ENCODE data around the gene EPC1. TPM values are rescaled to one million over a fixed set of nuclear protein-coding genes. Genes with fewer than 3 reads are reported as not detected.
"Not testable (repeated sequence)": the region's sequence is repeated elsewhere in the genome, so short reads cannot be mapped to it uniquely, and the experiment has no call there.

Gene EPC1
- total and polyA plus RNA-seq, 10 of the 15 experiments (the other 5 are each of a cell fraction or from before 2014, with no cell fraction given) = 6.8 to 59.2 (median 19.4) TPM

DNA sequence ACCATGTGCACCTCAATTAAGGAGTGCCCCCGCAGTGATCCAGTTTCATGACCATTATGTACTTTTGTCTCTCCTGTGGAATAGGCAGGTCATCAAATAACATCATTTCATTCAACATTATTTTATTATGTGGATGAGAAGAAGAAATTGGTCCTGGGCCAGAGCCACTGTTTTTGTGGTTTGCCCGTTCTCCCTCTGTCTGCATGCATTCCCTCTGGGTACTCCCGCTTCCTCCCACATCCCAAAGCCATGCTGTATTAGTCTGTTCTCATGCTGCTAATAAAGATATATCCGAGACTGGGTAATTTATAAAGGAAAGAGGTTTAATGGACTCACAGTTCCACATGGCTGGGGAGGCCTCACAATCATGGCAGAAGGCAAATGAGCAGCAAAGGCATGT, 124.6 kb downstream of the EPC1 start:
- H3K4me2 ChIP-seq (ENCODE audit: control insufficient read depth, insufficient read depth); CTCF ChIA-PET; in situ Hi-C loops (cut with MboI); BruUV-seq (replicated peaks); RAD21 ChIA-PET (ENCODE audit: unreplicated experiment); ATAC-seq; H3K36me3 ChIP-seq (ENCODE audit: control insufficient read depth in 2 of 2, insufficient read depth in 2 of 2, low read length in 1 of 2); H3K4me1 ChIP-seq (ENCODE audit: control insufficient read depth, insufficient read depth, low read length); H3K9me3 ChIP-seq (replicated peaks; ENCODE audit: control insufficient read depth, insufficient read depth, low read length); H3K27me3 ChIP-seq (replicated peaks in 1 of 2; ENCODE audit: control insufficient read depth in 2 of 2, insufficient read depth in 2 of 2, low read length in 1 of 2); FAIRE-seq; H3K4me3 ChIP-seq; DNase-seq (ENCODE audit: low read depth, low spot score); H2AFZ ChIP-seq (ENCODE audit: control insufficient read depth, low read depth, low read length); H4K20me1 ChIP-seq (ENCODE audit: control insufficient read depth, insufficient read depth); intact Hi-C loops (cut with micrococcal nuclease; ENCODE audit: unreplicated experiment); H3K79me2 ChIP-seq (ENCODE audit: control insufficient read depth, insufficient read depth, low read length); H3K9ac ChIP-seq (ENCODE audit: control insufficient read depth, insufficient read depth, low read length); H3K27ac ChIP-seq (ENCODE audit: control insufficient read depth, insufficient read depth): not testable (repeated sequence)
- SMC1A ChIA-PET (ENCODE audit: uncharacterized antibody, unreplicated experiment) = interaction anchor here (0.5 kb wide), 1 partner anchor 78 kb away, joined by 3 read pairs; no protein-coding TSS in a partner anchor
- POLR2A ChIA-PET = interaction anchor here (0.6 kb wide), 1 partner anchor 9 kb away, joined by 3 read pairs; no protein-coding TSS in a partner anchor
- WGBS (ENCODE audit: insufficient coverage, insufficient replicate concordance, low lambda C conversion rate, missing lambda C conversion rate) = 62% methylated on average over 4 of the region's 4 CpGs

DNA sequence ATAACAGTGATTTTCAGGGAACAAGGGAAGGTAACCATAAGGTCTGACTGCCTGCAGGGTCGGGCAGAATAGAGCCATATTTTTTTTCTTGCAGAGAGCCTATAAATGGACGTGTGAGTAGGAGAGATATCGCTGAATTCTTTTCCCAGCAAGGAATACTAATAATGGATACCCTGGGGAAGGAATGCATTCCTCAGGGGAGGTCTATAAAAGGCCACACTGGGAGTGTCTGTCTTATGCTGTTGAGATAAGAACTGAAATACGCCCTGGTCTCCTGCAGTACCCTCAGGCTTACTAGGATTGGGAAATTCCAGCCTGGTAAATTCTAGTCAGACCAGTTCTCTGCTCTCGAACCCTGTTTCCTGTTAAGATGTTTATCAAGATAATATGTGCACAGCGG, 127.8 kb downstream of the EPC1 start:
- ATAC-seq; H4K20me1 ChIP-seq (ENCODE audit: control insufficient read depth, insufficient read depth); DNase-seq (ENCODE audit: low read depth, low spot score); BruUV-seq (replicated peaks); FAIRE-seq; H3K9ac ChIP-seq (ENCODE audit: control insufficient read depth, insufficient read depth, low read length); H3K27me3 ChIP-seq (replicated peaks in 1 of 2; ENCODE audit: control insufficient read depth in 2 of 2, insufficient read depth in 2 of 2, low read length in 1 of 2); H3K4me2 ChIP-seq (ENCODE audit: control insufficient read depth, insufficient read depth); H3K9me3 ChIP-seq (replicated peaks; ENCODE audit: control insufficient read depth, insufficient read depth, low read length); H3K4me1 ChIP-seq (ENCODE audit: control insufficient read depth, insufficient read depth, low read length); H3K27ac ChIP-seq (ENCODE audit: control insufficient read depth, insufficient read depth); CTCF ChIA-PET; RAD21 ChIA-PET (ENCODE audit: unreplicated experiment); H3K36me3 ChIP-seq (ENCODE audit: control insufficient read depth in 2 of 2, insufficient read depth in 2 of 2, low read length in 1 of 2); H3K4me3 ChIP-seq; in situ Hi-C loops (cut with MboI); SMC1A ChIA-PET (ENCODE audit: uncharacterized antibody, unreplicated experiment); H3K79me2 ChIP-seq (ENCODE audit: control insufficient read depth, insufficient read depth, low read length); POLR2A ChIA-PET; H2AFZ ChIP-seq (ENCODE audit: control insufficient read depth, low read depth, low read length); intact Hi-C loops (cut with micrococcal nuclease; ENCODE audit: unreplicated experiment): not testable (repeated sequence)
- WGBS (ENCODE audit: insufficient coverage, insufficient replicate concordance, low lambda C conversion rate, missing lambda C conversion rate) = 12% methylated on average over 6 of the region's 6 CpGs

DNA sequence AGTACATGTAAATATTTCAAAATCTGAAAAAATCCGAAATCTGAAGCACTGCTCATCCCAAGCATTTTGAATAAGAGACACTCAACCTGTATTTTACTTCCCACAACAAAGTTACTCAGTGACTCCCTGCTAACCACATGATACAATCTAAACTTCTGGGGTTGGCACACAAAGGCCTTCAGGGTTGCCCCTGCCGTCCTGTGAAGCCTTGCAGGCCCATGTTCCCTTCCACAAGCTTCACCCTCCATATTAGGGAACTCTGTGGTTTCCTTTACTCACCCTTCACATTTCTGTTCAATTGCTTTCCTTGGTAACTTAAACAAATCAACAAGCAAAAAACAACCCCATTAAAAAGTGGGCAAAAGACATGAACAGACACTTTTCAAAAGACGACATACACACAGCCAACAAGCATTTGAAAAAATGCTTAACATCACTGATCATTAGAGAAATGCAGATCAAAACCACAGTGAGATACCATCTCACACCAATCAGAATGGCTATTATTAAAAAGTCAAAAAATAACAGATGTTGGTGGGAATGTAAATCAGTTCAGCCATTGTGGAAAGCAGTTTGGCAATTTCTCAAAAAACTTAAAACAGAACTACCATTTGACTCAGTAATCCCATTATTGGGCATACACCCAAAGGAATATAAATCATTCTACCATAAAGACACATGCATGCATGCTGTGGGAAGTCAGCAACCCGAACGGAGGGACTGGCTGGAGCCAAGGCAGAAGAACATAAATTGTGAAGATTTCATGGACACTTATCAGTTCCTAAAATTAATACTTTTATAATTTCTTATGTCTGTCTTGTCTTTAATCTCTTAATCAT, 128.5 kb downstream of the EPC1 start:
- 33% methylated on average over 5 of the region's 5 CpGs for WGBS (ENCODE audit: insufficient coverage, insufficient replicate concordance, low lambda C conversion rate, missing lambda C conversion rate)
- H3K79me2 ChIP-seq (ENCODE audit: control insufficient read depth, insufficient read depth, low read length); H3K9me3 ChIP-seq (replicated peaks; ENCODE audit: control insufficient read depth, insufficient read depth, low read length); in situ Hi-C loops (cut with MboI); H3K4me1 ChIP-seq (ENCODE audit: control insufficient read depth, insufficient read depth, low read length); CTCF ChIA-PET; POLR2A ChIA-PET; SMC1A ChIA-PET (ENCODE audit: uncharacterized antibody, unreplicated experiment); FAIRE-seq; H3K36me3 ChIP-seq (ENCODE audit: control insufficient read depth in 2 of 2, insufficient read depth in 2 of 2, low read length in 1 of 2); RAD21 ChIA-PET (ENCODE audit: unreplicated experiment); ATAC-seq; intact Hi-C loops (cut with micrococcal nuclease; ENCODE audit: unreplicated experiment); H3K27me3 ChIP-seq (replicated peaks in 1 of 2; ENCODE audit: control insufficient read depth in 2 of 2, insufficient read depth in 2 of 2, low read length in 1 of 2); H3K27ac ChIP-seq (ENCODE audit: control insufficient read depth, insufficient read depth); BruUV-seq (replicated peaks); H2AFZ ChIP-seq (ENCODE audit: control insufficient read depth, low read depth, low read length); H3K9ac ChIP-seq (ENCODE audit: control insufficient read depth, insufficient read depth, low read length); H3K4me2 ChIP-seq (ENCODE audit: control insufficient read depth, insufficient read depth); DNase-seq (ENCODE audit: low read depth, low spot score); H4K20me1 ChIP-seq (ENCODE audit: control insufficient read depth, insufficient read depth); H3K4me3 ChIP-seq: not testable (repeated sequence)

Measured in GM12878 (cell line).